LNCaP clone FGC (cell line): Measurements from ENCODE around the gene ABCA3.

Experiments
- DNase-seq: peaks from one replicate; pipeline ENCODE4 v3.0.0-alpha.2; 2011; ENCODE audit warnings: low read depth
- H3K4me3 ChIP-seq: 2 replicates; pipeline ENCODE4 v1.5.1; 2011; ENCODE audit warnings: mild to moderate bottlenecking, low read depth, low read length, control low read depth
- TF ChIP-seq, protein P1 (sequence below): IDR thresholded peaks from 2 replicates; pipeline ENCODE4 v1.5.1; 2012; ENCODE audit warnings: mild to moderate bottlenecking; ENCODE audit not compliant: control insufficient read depth, insufficient read depth; ENCODE audit errors: extremely low read depth

The ABCA3 gene

DNA sequence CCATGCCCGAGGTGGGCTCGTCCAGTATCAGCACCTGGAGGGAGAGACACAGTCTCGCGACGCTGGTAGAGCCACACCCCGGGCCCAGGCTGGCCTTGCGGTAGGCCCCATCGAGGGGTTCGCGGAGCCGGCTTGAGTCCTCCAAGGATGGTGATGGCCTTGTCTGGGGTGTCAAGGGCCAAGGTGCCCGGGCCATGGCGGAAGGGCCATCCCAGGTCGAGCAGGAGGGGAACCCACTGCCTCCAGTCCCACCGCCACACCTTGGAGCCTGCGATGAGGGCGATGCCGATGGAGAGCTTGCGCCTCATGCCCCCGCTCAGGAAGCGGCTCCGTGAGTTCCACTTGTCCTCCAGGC lies 43.0 kb downstream of the ABCA3 start:
- DNase-seq = no peak
- H3K4me3 ChIP-seq = no peak overlapping the region
- TF ChIP-seq, protein P1, sequence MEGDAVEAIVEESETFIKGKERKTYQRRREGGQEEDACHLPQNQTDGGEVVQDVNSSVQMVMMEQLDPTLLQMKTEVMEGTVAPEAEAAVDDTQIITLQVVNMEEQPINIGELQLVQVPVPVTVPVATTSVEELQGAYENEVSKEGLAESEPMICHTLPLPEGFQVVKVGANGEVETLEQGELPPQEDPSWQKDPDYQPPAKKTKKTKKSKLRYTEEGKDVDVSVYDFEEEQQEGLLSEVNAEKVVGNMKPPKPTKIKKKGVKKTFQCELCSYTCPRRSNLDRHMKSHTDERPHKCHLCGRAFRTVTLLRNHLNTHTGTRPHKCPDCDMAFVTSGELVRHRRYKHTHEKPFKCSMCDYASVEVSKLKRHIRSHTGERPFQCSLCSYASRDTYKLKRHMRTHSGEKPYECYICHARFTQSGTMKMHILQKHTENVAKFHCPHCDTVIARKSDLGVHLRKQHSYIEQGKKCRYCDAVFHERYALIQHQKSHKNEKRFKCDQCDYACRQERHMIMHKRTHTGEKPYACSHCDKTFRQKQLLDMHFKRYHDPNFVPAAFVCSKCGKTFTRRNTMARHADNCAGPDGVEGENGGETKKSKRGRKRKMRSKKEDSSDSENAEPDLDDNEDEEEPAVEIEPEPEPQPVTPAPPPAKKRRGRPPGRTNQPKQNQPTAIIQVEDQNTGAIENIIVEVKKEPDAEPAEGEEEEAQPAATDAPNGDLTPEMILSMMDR = no peak

DNA sequence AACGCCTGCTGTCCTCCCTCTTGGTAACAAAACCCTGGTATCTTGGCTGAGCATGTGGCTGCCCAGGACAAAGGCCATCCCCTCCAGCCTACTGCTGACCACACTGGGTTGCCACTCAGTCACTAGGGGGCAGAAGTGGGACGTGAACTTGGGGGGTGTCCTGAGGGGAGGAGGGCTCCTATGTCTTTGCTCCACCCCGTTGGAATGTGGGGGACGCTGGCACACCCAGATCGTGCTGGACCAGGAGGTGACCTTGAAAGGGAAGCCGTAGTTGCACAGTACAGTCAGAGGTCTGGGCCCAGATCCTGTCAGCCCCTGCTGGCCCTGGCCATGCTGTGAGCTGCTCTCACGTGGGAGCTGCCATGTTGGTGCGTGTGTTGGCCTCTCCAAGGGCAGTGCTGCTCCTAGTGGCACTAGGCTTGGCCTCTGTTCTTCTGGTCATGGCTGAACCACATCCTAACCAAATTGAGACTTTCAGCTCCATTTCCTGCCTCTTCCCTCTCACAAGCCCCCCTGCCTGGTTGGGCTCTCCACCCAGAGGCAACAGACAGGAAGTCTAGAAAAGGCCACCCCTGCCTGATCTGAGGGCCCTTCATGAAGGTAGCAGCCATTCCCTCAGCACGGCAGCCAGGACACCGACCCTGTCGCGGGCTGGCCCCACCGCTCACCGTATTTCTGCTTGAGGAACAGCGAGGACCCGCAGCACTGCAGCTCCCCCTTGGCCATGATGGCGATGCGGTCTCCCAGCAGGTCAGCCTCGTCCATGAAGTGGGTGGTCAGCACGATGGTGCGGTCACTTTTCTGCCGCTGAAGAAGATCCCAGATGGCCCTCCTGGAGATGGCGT lies 43.6 kb downstream of the ABCA3 start:
- TF ChIP-seq, protein P1 = peak; percentile 65
- H3K4me3 ChIP-seq = no peak overlapping the region
- DNase-seq = no peak

DNA sequence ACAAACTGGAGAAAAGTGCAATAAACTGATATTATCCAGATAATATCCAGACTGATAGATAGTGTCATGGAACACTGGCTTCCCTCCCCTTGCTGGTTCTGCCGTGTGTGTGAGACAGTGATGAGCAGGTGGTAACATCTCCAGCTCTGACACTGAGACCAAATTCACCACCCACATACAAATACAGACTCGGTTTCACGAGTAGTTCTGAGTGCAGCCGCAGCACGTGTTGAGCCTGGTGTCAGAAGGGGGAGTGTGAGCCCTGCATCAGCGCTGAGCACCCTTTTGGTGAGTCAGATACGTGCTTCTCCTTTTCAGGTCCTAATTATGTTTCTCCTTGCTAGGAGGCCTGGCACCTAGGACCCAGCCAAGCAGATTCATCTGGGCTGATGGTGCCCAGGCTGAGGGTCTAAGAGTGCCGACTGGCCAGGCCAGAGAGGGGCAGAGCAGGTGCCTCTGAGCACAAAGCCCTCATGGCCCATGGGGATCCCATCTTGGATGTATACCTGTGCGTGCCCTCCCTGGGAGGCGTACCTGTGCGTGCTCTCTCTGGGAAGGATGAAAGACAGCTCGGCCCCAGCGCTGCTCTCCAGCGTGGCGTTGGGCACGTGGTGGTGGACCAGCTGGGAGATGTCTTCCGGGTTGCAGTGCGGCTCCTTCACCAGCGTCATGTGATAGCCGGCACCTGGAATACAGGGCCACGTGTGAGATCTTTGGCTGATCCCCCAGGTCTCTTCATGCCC lies 45.3 kb downstream of the ABCA3 start:
- TF ChIP-seq, protein P1 = no peak

DNA sequence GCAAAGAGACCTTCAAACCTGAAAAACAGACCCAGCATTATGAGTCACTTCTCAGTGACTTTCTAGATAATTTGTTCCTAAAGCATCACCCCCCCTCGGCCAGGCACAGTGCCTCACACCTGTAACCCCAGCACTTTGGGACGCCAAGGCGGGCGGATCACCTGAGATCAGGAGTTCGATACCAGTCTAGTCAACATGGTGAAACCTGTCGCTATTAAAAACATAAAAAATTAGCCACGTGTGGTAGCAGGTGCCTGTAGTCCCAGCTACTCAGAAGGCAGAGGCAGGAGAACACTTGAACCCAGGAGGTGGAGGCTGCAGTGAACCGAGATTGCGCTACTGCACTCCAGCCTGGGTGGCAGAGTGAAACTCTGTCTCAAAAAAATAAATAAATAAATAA lies 48.3 kb downstream of the ABCA3 start:
- DNase-seq = no peak
- H3K4me3 ChIP-seq = no peak overlapping the region
- TF ChIP-seq, protein P1 = no peak

More for the DNA sequence above, 45.3 kb downstream of the ABCA3 start:
- H3K4me3 ChIP-seq = no peak overlapping the region
- DNase-seq = no peak

DNA sequence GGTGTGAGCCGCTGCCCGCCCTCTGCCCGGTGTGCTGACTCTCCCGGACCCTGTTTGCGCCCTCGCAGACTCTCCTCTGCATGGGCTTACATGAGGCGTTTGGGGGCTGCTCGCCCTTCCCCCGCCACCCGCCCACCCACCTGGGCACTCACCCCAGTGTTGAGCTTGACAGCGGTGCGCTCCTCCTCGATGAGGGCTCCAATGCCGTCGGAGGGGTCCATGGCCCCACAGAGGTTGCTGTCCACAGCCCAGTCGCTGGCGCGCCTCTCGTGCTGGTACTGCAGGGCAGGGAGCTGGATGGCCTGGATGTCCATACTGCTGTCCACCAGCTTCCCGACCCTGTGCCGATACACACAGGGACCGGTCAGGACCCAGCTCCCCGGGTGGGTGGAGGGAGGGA lies 51.2 kb downstream of the ABCA3 start:
- no peak for DNase-seq
- TF ChIP-seq, protein P1 = no peak
- no peak overlapping the region for H3K4me3 ChIP-seq

DNA sequence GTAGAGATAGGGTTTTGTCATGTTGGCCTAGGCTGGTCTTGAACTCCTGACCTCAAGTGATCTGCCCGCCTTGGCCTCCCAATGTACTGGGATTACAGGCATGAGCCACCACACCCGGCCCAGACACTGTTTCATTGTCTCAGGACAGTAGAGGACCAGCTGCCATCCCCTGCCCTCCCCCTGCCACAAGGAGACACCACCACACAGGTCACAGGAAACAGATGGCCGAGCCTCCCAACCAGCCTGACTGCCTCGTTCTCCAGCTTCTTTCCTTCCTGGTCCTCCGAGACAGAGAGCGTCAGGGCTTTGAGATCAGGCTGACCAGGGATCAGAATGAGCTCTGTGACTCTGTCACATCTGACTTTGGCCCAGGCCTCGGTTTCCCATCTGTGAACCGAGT lies 51.8 kb downstream of the ABCA3 start:
- H3K4me3 ChIP-seq = no peak overlapping the region
- no peak for DNase-seq
- TF ChIP-seq, protein P1 = no peak
